Tibial nerve (tissue), 3 donors: ENCODE measurements around the gene DUOXA2.

Experiments used
- CTCF ChIP-seq, 5 experiments: fragments of 200-600 bp in 3 of 5; fragments of 450-650 bp in 2 of 5; sonication (generic) in 3 of 5; IDR thresholded peaks; one replicate each; pipeline ENCODE4 v1.5.1; 2016 to 2019; ENCODE audit warnings: antibody characterized with exemption in 5 of 5, mild to moderate bottlenecking in 3 of 5, moderate library complexity in 2 of 5
- POLR2A ChIP-seq, 2 donors: fragments of 450-650 bp; IDR thresholded peaks; one replicate each; pipeline ENCODE4 v1.6.1; 2017; ENCODE audit warnings: antibody characterized with exemption in 2 of 2, mild to moderate bottlenecking in 2 of 2, moderate library complexity in 2 of 2

GRCh38 chr15:45110256-45110820 lies 3.8 kb upstream of the DUOXA2 start:
- no peak for TF ChIP-seq CTCF (IDR thresholded peaks at IDR 0.05)
- no peak for TF ChIP-seq POLR2A (IDR thresholded peaks at IDR 0.05)
